Stimulated activated CD8-positive, alpha-beta memory T cell treated with anti-CD3 and anti-CD28 coated beads, Interleukin-15, amount 100 ng/mL, for 4 hours (primary cell): ENCODE results near the gene ZNF599.

Source experiments
- DNase-seq, 2 donors: peaks; one replicate each; pipeline ENCODE4 v3.0.0-alpha.2; 2020; ENCODE audit warnings: low read depth in 2 of 2

The ZNF599 gene

GRCh38 chr19:34744896-34745690 is 27.9 kb downstream of the ZNF599 start:
- no peak for DNase-seq

DNA sequence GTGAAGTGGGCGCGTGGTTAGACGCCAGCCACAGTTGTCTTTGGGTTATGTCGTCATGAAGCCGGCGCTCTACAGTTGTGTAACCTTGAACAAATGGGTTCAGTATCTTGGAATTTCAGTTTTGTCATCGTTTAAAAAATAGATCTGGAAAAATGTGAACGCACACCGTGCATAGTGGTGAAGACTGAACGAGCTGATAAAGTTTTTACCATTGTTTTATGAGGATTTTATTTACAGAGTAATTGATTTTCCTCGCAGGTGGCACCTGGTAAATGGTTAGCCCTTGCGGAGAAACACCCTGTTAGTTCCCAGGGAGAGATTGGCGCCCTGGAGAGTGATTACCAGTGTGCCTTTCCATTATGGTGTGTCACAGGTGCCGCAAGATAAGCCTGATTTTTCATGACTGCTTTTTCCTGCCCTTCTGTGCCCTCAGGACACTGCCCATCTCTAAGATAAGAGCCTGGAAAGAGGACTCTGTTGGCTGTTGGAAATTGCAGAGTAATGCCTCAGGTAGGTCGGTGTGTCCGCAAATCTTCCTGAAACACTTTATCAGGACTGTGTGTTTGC is 38.4 kb downstream of the ZNF599 start:
- peak in 1 of 2 donors; percentile 30 for DNase-seq

GRCh38 chr19:34733746-34734536 is 39.1 kb downstream of the ZNF599 start, which contains the start of gene ZNF181:
ZNF181 (plus strand) TSS chr19:34734243; CDS start chr19:34735038, 795 bp downstream.
- peak; percentile 62 to 73 for DNase-seq

DNA sequence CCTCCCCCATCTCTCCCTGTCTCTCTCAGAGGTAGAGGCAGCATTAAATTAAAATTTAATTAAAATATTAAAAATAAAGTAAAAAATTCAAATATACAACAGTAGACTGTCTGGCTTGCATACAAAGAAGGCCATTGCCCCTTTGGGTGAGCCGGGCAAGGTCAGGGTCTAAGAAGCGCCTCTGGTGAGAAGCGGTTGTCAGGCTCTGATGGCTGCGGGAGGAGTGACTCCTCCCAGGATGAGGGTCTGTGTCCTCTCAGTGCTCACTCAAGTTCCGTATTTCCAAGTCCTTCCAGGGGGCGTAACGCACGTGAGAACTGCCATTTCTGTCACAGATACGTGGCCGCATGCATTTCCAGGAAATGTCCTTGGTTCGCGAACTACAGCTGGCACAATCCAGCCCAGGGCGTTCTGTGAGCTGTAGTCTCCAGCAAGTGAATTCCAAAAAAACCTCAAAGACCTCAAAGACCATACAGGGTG is 39.7 kb downstream of the ZNF599 start:
- DNase-seq = peak in 1 of 2 donors; percentile 20

- DNase-seq = no peak
Observed at GRCh38 chr19:34732612-34733211, 40.3 kb downstream of the ZNF599 start.

- DNase-seq = no peak
Observed at GRCh38 chr19:34731964-34732363, 41.1 kb downstream of the ZNF599 start.

- no peak for DNase-seq
Observed at GRCh38 chr19:34731019-34731829, 41.8 kb downstream of the ZNF599 start.

GRCh38 chr19:34725400-34725799 is 47.6 kb downstream of the ZNF599 start:
- DNase-seq = no peak

- DNase-seq = no peak
Observed at GRCh38 chr19:34722353-34722752, 50.7 kb downstream of the ZNF599 start.

- DNase-seq = no peak
Observed at GRCh38 chr19:34715357-34715756, 57.7 kb downstream of the ZNF599 start.

- no peak for DNase-seq
Observed at GRCh38 chr19:34713262-34713637, 59.8 kb downstream of the ZNF599 start.

DNA sequence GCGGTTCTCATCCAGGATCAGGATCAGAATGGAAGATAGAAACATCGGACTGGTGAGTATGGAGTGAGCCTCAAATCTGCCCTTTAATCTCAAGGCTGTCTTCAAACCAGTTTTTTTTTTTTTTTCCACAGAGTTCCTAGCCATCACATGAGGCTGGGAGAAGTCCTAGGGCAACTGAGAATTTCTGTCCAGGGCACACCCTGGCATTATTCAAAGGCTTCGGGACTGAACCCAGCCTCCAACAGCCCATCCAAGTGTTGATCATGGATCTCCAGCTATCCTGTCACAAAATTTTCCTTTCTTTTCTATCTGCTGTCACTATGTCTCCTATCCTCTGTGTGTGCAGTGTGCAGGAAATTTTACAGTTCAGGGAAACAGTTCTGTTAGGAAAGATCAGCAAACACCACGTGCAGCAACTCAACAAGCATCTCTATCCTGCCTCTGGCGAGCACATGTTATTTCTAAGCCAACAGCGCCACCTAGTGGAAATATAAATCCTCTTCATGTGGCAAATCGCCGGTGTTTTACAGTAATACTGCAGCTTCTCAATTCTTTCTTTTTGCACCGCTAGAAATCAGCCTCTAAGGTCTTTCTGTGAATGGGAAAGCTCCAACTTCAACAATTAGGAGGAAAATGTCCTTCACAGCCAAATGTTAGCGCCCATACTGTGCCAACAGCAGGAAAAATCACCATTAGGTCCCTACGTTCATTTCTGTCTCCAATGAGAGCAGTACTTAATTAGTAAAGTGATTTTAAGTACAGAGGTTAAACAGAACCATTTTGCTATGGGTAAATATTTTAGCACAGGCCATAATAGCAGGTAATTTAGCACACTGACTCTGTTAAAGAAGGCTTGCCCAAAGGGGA is 60.4 kb downstream of the ZNF599 start:
- peak in 1 of 2 donors; percentile 30 for DNase-seq

- DNase-seq = no peak
Observed at GRCh38 chr19:34711890-34712289, 61.1 kb downstream of the ZNF599 start.
